IMR-90 (cell line): ENCODE data around the gene FPR2.

ENCODE experiments used
- CHD1 ChIP-seq: IDR thresholded peaks from 2 replicates; pipeline ENCODE4 v1.6.1; 2012; ENCODE audit warnings: low read depth, low read length, improper control_type of control experiment
- CTCF ChIP-seq: conservative IDR thresholded peaks from 2 replicates; pipeline ENCODE4 v1.5.1; 2012; ENCODE audit warnings: mild to moderate bottlenecking, low read depth, low read length, improper control_type of control experiment
- ELK1 ChIP-seq: fragments of 150-350 bp; IDR thresholded peaks from 2 replicates; pipeline ENCODE4 v1.6.1; 2016; ENCODE audit warnings: low read depth, mild to moderate bottlenecking, low read length, moderate library complexity, borderline replicate concordance
- MAFK ChIP-seq: IDR thresholded peaks from 2 replicates; pipeline ENCODE4 v1.6.1; 2012; ENCODE audit warnings: low read depth, low read length, improper control_type of control experiment
- POLR2A ChIP-seq: IDR thresholded peaks from 2 replicates; pipeline ENCODE4 v1.6.1; 2012; ENCODE audit warnings: mild to moderate bottlenecking, low read depth, low read length
- RAD21 ChIP-seq: IDR thresholded peaks from 2 replicates; pipeline ENCODE4 v1.6.1; 2012; ENCODE audit warnings: low read length, improper control_type of control experiment
- RCOR1 ChIP-seq: IDR thresholded peaks from 2 replicates; pipeline ENCODE4 v1.6.1; 2012; ENCODE audit warnings: mild to moderate bottlenecking, low read length, improper control_type of control experiment; ENCODE audit not compliant: insufficient replicate concordance
- RFX5 ChIP-seq: IDR thresholded peaks from 2 replicates; pipeline ENCODE4 v1.8.0; 2012; ENCODE audit warnings: low read depth, mild to moderate bottlenecking, low read length, moderate library complexity
- SMC3 ChIP-seq: fragments of 150-350 bp; IDR thresholded peaks from 2 replicates; pipeline ENCODE4 v1.6.1; 2016; ENCODE audit warnings: low read depth, mild to moderate bottlenecking, antibody characterized with exemption, low read length, moderate library complexity
- USF2 ChIP-seq: fragments of 150-350 bp; IDR thresholded peaks from 2 replicates; pipeline ENCODE4 v1.6.1; 2017; ENCODE audit warnings: mild to moderate bottlenecking, antibody characterized with exemption, low read length, low read depth

- no peak for TF ChIP-seq POLR2A
- TF ChIP-seq ELK1, result no peak
- no peak for TF ChIP-seq CTCF
- no peak for TF ChIP-seq RAD21
- no peak for TF ChIP-seq SMC3
- no peak for TF ChIP-seq MAFK
- no peak for TF ChIP-seq RCOR1
- no peak for TF ChIP-seq USF2
- no peak for TF ChIP-seq RFX5
- no peak for TF ChIP-seq CHD1
Observed at GRCh38 chr19:51742789-51743188, 18.2 kb upstream of the FPR2 start.
